CD4-positive, alpha-beta memory T cell (primary cell): ENCODE results near the gene PDZRN3. TPM values are rescaled to one million over a fixed set of nuclear protein-coding genes. Genes with fewer than 3 reads are reported as not detected.

Experiments used
- CTCF ChIA-PET: fragments of 350-600 bp; sonication (Branson Sonifier 250); formaldehyde crosslinking; loops from one replicate; lab custom pipeline; 2021; ENCODE audit warnings: inconsistent platforms; ENCODE audit not compliant: partially characterized antibody; lab: Charles Lee
- POLR2A ChIA-PET: fragments of 350-600 bp; sonication (Branson Sonifier 250); formaldehyde crosslinking; loops from one replicate; lab custom pipeline; 2021; ENCODE audit not compliant: partially characterized antibody; lab: Charles Lee
- DNase-seq, 5 donors: peaks; one replicate each; pipeline versions ENCODE4 v3.0.0 to v3.0.0-alpha.2; 2020 to 2022; ENCODE audit warnings: mixed read lengths in 1 of 5
- H3K27ac ChIP-seq: one replicate; pipeline ENCODE4 v1.7.0; 2013; ENCODE audit warnings: low read depth, low read length
- H3K27me3 ChIP-seq: 2 replicates; pipeline ENCODE4 v1.7.0; 2013; ENCODE audit warnings: mild to moderate bottlenecking, low read length, moderate library complexity; ENCODE audit not compliant: insufficient read depth
- H3K36me3 ChIP-seq: 2 replicates; pipeline ENCODE4 v1.7.0; 2013; ENCODE audit warnings: mild to moderate bottlenecking, low read length, moderate library complexity; ENCODE audit not compliant: insufficient read depth
- H3K4me1 ChIP-seq: 2 replicates; pipeline ENCODE4 v1.7.0; 2013; ENCODE audit warnings: mild to moderate bottlenecking, low read length, moderate library complexity; ENCODE audit not compliant: insufficient read depth
- H3K4me3 ChIP-seq, 2 donors: one replicate each; pipeline ENCODE4 v1.7.0; 2013; ENCODE audit warnings: low read length in 2 of 2, mild to moderate bottlenecking in 1 of 2
- H3K9me3 ChIP-seq, 2 donors: one replicate each; pipeline ENCODE4 v1.7.0; 2013; ENCODE audit warnings: low read length in 2 of 2, control low read depth in 1 of 2; ENCODE audit not compliant: control insufficient read depth in 1 of 2
- H3K27ac Mint-ChIP-seq, 7 donors: one replicate each; pipeline ENCODE4 v1.8.0; 2020 to 2021; ENCODE audit warnings: mixed read lengths in 7 of 7, mild to moderate bottlenecking in 6 of 7, inconsistent platforms in 3 of 7, moderate library complexity in 3 of 7
- H3K27me3 Mint-ChIP-seq, 2 donors: one replicate each; pipeline ENCODE4 v1.8.0; 2020 to 2021; ENCODE audit warnings: mixed read lengths in 2 of 2
- H3K36me3 Mint-ChIP-seq, 2 donors: one replicate each; pipeline ENCODE4 v1.8.0; 2020 to 2021; ENCODE audit warnings: mixed read lengths in 2 of 2, inconsistent platforms in 1 of 2, mild to moderate bottlenecking in 1 of 2
- H3K4me1 Mint-ChIP-seq, 4 donors: one replicate each; pipeline ENCODE4 v1.8.0; 2020 to 2021; ENCODE audit warnings: mixed read lengths in 4 of 4, mild to moderate bottlenecking in 1 of 4
- H3K4me3 Mint-ChIP-seq, 8 donors: one replicate each; pipeline ENCODE4 v1.8.0; 2020 to 2021; ENCODE audit warnings: mixed read lengths in 8 of 8, mild to moderate bottlenecking in 7 of 8, moderate library complexity in 6 of 8, inconsistent platforms in 3 of 8
- H3K9me3 Mint-ChIP-seq, 8 donors: one replicate each; pipeline ENCODE4 v1.8.0; 2020 to 2021; ENCODE audit warnings: mixed read lengths in 8 of 8, mild to moderate bottlenecking in 5 of 8, inconsistent platforms in 3 of 8, moderate library complexity in 1 of 8
- intact Hi-C: fragments of 100-400 bp; cut with micrococcal nuclease; formaldehyde crosslinking; loops from one replicate; pipeline ENCODE4 v1.15.1; 2023
- polyA plus RNA-seq, 2 donors: library from polyadenylated mRNA; unstranded; fragments of 300-500 nt; fragmentation: Illumina TruSeq; gene quantifications; one replicate each; pipeline ENCODE4 v1.2.3, GENCODE V29; 2021
- total RNA-seq, 2 experiments: library from RNA; stranded (reverse); gene quantifications; one replicate each; pipeline ENCODE4 v1.2.3, GENCODE V29; 2021

The PDZRN3 gene
- total and polyA plus RNA-seq, 4 experiments from 2014 or later = not detected

DNA sequence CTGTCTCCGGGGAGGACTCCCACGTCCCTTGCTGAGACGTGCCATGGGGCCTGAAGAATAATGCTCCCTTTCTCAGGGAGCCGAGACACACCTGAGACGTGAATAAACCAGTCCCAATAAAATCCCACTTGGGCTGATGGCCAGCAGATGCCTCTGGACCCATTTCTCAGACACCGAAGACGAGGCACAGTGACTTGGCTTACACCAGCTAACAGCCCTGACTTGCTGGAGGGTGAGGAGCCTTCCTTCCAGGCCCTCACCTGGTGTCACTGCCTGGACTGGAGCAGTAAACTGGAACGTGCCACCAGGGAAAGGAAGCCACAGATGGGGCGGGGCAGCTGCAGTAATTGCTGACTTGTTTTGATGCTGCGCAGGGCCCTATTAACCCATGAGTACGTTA, 189.7 kb downstream of the PDZRN3 start:
- no peaks in the 10 kb centered on the region for H3K4me1 ChIP-seq
- intact Hi-C loops = no loop called here
- H3K27ac ChIP-seq = no peak overlapping the region
- H3K4me3 ChIP-seq = no peak overlapping the region
- H3K9me3 Mint-ChIP-seq = no peaks in the 10 kb centered on the region
- ChIA-PET POLR2A (no interaction called here), CTCF (no interaction called here)
- no peaks in the 10 kb centered on the region for H3K36me3 Mint-ChIP-seq
- no peaks in the 10 kb centered on the region for H3K4me1 Mint-ChIP-seq
- no peak for DNase-seq
- H3K9me3 ChIP-seq = no peaks in the 10 kb centered on the region
- no peak overlapping the region for H3K27ac Mint-ChIP-seq
- H3K27me3 ChIP-seq = no peaks in the 10 kb centered on the region
- no peaks in the 10 kb centered on the region for H3K36me3 ChIP-seq
- H3K4me3 Mint-ChIP-seq = no peak overlapping the region
- peaks cover 0 to 3% of the 10 kb centered on the region in 2 donors for H3K27me3 Mint-ChIP-seq

DNA sequence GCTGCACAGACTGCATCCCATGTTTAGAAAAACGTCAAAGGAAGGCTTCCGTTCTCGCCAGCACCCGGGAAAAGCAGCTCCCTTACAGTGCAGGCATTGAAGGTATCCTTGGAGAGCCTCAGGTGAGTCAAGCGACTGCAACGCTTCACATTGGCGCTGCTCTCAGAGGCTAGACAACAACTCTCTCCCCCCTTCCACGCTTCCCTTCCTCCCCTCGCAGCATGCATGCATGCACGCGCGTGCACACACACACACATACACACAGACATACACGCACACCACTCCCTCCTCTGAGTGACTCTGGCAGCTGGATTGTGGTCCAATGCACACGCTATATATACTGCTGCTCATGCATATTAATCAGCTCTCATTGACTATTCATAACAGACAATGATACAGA, 191.1 kb downstream of the PDZRN3 start:
- no peak for DNase-seq
- H3K9me3 Mint-ChIP-seq = no peaks in the 10 kb centered on the region
- Histone ChIP-seq H3K4me3 (no peak overlapping the region), H3K9me3 (no peaks in the 10 kb centered on the region), H3K27me3 (no peaks in the 10 kb centered on the region), H3K36me3 (no peaks in the 10 kb centered on the region), H3K27ac (no peak overlapping the region), H3K4me1 (no peaks in the 10 kb centered on the region)
- H3K4me3 Mint-ChIP-seq = no peak overlapping the region
- no peaks in the 10 kb centered on the region for H3K36me3 Mint-ChIP-seq
- H3K27ac Mint-ChIP-seq = no peak overlapping the region
- H3K27me3 Mint-ChIP-seq = peaks cover 0 to 3% of the 10 kb centered on the region in 2 donors
- intact Hi-C loops = no loop called here
- ChIA-PET CTCF (no interaction called here), POLR2A (no interaction called here)
- H3K4me1 Mint-ChIP-seq = no peaks in the 10 kb centered on the region

DNA sequence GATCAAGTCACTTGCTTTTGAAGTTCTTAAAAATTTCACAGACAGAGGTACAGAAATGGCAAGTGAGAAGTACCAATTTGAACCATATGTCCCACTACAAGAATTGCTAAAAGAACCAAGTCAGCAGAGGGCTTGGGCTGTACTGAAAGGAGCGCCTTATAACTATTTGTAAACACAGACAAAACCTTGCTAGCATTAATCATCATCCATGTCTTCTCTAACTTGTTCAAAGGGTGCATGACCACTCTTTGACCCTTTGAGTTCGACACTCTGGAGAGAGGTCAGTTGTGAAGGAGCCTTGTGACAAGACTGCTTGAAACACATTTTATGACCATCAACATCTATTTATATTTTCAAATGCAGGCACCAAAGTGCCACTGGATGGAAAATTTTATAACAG, 191.7 kb downstream of the PDZRN3 start:
- H3K27me3 ChIP-seq = no peaks in the 10 kb centered on the region
- Mint-ChIP-seq H3K36me3 (no peaks in the 10 kb centered on the region), H3K27ac (no peak overlapping the region), H3K4me3 (no peak overlapping the region), H3K9me3 (no peaks in the 10 kb centered on the region), H3K27me3 (peaks cover 0 to 3% of the 10 kb centered on the region in 2 donors), H3K4me1 (no peaks in the 10 kb centered on the region)
- H3K4me3 ChIP-seq = no peak overlapping the region
- H3K4me1 ChIP-seq = no peaks in the 10 kb centered on the region
- intact Hi-C loops = no loop called here
- no peak for DNase-seq
- no peaks in the 10 kb centered on the region for H3K36me3 ChIP-seq
- H3K9me3 ChIP-seq = no peaks in the 10 kb centered on the region
- H3K27ac ChIP-seq = no peak overlapping the region
- ChIA-PET POLR2A (no interaction called here), CTCF (no interaction called here)

DNA sequence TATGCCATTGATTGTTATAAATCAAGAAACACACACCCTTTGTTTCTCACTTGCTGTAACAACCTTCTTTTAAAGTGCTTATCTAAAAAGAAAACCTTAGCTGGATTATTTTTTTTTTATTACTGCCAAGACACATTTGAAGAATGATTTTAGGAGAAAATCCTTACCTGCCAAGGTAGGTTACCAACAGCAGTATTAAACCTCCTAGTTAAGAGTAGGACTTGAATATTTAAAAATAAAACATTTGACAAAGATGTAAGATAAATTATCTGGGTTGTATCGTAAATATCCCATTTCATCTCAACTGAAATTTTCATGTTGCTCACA, 192.1 kb downstream of the PDZRN3 start:
- no peak for DNase-seq
- POLR2A ChIA-PET = no interaction called here
- H3K36me3 Mint-ChIP-seq = no peaks in the 10 kb centered on the region
- H3K4me3 Mint-ChIP-seq = no peak overlapping the region
- no peak overlapping the region for H3K27ac Mint-ChIP-seq
- H3K9me3 Mint-ChIP-seq = no peaks in the 10 kb centered on the region
- no peak overlapping the region for H3K4me3 ChIP-seq
- no peaks in the 10 kb centered on the region for H3K9me3 ChIP-seq
- no peak overlapping the region for H3K27ac ChIP-seq
- no peaks in the 10 kb centered on the region for H3K4me1 Mint-ChIP-seq
- H3K27me3 Mint-ChIP-seq = peaks cover 0 to 3% of the 10 kb centered on the region in 2 donors
- intact Hi-C loops = no loop called here
- no peaks in the 10 kb centered on the region for H3K36me3 ChIP-seq
- H3K27me3 ChIP-seq = no peaks in the 10 kb centered on the region
- no peaks in the 10 kb centered on the region for H3K4me1 ChIP-seq
- CTCF ChIA-PET = no interaction called here

DNA sequence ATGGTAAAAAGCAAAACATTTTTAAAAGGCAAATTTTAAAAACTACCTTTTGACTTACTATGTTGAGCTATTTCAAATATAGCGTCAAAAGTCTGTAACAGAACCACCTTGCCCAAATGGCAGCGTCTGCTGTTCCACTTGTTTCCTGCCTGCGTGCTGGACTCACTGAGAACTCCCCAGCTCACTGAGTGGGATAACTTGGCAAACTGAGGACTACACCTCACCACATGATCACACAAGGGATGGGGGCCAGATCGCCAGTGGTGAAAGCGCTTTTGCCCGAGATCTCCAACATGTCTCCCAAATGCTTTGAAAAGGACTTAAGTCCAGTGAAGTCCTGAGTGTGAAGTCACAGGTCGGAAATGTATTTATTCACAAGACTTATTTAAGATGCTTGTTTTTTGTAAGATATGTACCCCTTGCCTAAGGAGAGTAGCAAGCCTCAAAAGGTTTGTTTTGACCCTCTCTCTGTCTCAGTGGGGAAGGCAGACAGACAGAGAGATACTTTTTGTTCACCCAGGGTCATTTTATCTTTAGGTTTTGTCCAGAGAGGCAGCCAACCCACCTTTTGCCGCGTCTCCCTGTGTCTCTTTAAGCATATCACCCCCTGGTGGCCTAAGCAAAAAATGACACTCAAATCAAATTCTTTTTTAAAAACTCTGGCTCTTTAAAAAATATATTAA, 192.6 kb downstream of the PDZRN3 start:
- Histone ChIP-seq H3K36me3 (no peaks in the 10 kb centered on the region), H3K27me3 (no peaks in the 10 kb centered on the region), H3K4me1 (no peaks in the 10 kb centered on the region), H3K4me3 (no peak overlapping the region), H3K27ac (no peak overlapping the region), H3K9me3 (no peaks in the 10 kb centered on the region)
- Mint-ChIP-seq H3K27ac (no peak overlapping the region), H3K36me3 (no peaks in the 10 kb centered on the region), H3K4me3 (no peak overlapping the region), H3K27me3 (peaks cover 0 to 3% of the 10 kb centered on the region in 2 donors), H3K4me1 (no peaks in the 10 kb centered on the region), H3K9me3 (no peaks in the 10 kb centered on the region)
- ChIA-PET CTCF (no interaction called here), POLR2A (no interaction called here)
- DNase-seq = peak in 1 of 5 donors; percentile 1
- intact Hi-C loops = no loop called here

DNA sequence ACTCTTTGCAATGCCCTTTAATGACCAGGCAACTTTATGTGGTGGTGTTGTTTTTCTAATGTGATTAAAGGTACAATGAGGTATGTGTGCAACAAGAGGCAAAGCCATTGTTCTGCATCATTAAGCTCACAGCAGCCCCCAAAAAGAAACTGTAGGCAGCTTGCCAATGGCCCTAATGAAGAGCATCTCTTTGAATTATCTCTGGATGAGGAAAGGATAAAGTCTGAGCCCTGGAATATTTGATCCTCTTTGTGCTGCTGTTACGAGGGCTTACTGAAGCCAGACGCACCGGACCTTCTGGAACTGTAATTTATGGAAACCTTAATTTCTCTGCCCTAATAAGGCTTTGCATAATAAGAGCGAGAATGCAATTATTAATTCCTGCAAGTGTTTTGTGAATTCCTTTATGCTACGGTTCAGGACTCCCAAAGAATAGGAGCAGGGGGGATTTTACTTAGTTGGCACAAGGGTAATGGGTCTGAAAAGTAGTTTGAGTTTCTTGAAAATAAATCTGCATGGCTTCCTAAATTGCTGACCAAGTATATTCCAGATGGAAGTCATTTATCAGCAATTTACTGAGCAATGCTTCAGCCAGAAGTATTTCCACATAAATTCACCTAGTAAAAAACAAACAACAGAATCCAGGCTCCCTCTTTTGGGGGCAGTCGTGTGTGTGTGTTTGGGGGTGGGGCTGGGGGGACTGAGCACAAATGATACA, 193.4 kb downstream of the PDZRN3 start:
- DNase-seq = no peak
- H3K36me3 ChIP-seq = no peaks in the 10 kb centered on the region
- POLR2A ChIA-PET = no interaction called here
- H3K27me3 Mint-ChIP-seq = peaks cover 0 to 3% of the 10 kb centered on the region in 2 donors
- no peak overlapping the region for H3K27ac Mint-ChIP-seq
- H3K36me3 Mint-ChIP-seq = no peaks in the 10 kb centered on the region
- H3K9me3 ChIP-seq = no peaks in the 10 kb centered on the region
- no peaks in the 10 kb centered on the region for H3K27me3 ChIP-seq
- H3K27ac ChIP-seq = no peak overlapping the region
- H3K4me3 ChIP-seq = no peak overlapping the region
- no peaks in the 10 kb centered on the region for H3K4me1 Mint-ChIP-seq
- H3K4me1 ChIP-seq = no peaks in the 10 kb centered on the region
- H3K9me3 Mint-ChIP-seq = no peaks in the 10 kb centered on the region
- intact Hi-C loops = no loop called here
- H3K4me3 Mint-ChIP-seq = no peak overlapping the region
- CTCF ChIA-PET = no interaction called here

DNA sequence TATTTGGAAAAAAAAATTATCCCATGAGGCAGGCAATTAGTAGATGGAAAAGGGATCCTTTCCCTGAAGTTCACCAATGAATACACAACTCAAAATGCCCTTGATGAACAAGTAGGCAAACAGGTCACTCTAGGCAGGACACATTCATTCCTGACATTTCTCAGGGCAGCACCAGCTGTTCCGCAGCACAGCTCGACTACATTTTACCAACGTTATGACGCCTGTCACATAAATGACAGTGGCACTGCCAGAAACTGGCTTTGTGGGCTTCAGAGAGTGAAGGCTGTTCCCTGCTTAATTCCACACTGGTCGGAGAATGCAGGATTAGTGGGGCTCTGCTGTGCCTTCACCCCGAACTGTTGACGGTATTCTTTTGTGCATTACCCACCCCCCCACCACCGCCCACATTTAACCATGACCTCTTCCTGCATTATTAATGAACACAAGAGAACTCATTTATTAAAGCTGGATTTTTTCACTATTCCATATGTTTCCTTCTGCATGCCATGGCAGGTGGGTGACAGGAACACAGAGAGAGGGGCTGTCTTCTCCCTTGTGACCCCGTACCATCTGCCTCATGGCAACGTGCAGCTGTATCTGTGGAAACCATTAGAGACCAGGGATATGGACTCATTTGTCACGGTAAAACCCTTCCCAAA, 197.6 kb downstream of the PDZRN3 start:
- H3K36me3 ChIP-seq = no peaks in the 10 kb centered on the region
- no peak overlapping the region for H3K4me3 ChIP-seq
- no peaks in the 10 kb centered on the region for H3K9me3 ChIP-seq
- H3K27me3 Mint-ChIP-seq = peaks cover 0 to 1% of the 10 kb centered on the region in 2 donors
- H3K27me3 ChIP-seq = no peaks in the 10 kb centered on the region
- intact Hi-C loops = no loop called here
- no peak overlapping the region for H3K27ac Mint-ChIP-seq
- no peak for DNase-seq
- no peaks in the 10 kb centered on the region for H3K4me1 Mint-ChIP-seq
- no peak overlapping the region for H3K27ac ChIP-seq
- H3K4me1 ChIP-seq = no peaks in the 10 kb centered on the region
- ChIA-PET CTCF (no interaction called here), POLR2A (no interaction called here)
- no peaks in the 10 kb centered on the region for H3K36me3 Mint-ChIP-seq
- peaks cover 0 to 5% (median under 1%) of the 10 kb centered on the region in 8 donors for H3K9me3 Mint-ChIP-seq
- no peak overlapping the region for H3K4me3 Mint-ChIP-seq
